Keratinocyte (primary cell): ENCODE results near the gene CCDC66.

ENCODE experiments used
- CTCF ChIP-seq, 3 experiments: IDR thresholded peaks in 1 of 3; conservative IDR thresholded peaks in 1 of 3; optimal IDR thresholded peaks in 1 of 3; 2 replicates in 2 of 3; 3 replicates in 1 of 3; pipeline versions ENCODE3 to v1.5.1; 2011; ENCODE audit warnings: low read length in 3 of 3, mild to moderate bottlenecking in 3 of 3, moderate library complexity in 2 of 3, control low read depth in 1 of 3, inconsistent platforms in 1 of 3; ENCODE audit not compliant: insufficient read depth in 2 of 3; ENCODE audit errors: extremely low read depth in 1 of 3
- EZH2 ChIP-seq: IDR thresholded peaks from one replicate; pipeline ENCODE4 v1.6.1; 2012; ENCODE audit warnings: inconsistent platforms, mild to moderate bottlenecking, low read length, moderate library complexity

GRCh38 chr3:56633181-56633580 lies 76.2 kb downstream of the CCDC66 start:
- no peak for TF ChIP-seq CTCF (optimal IDR thresholded peaks at IDR 0.05 in 1 of 3, IDR thresholded peaks at IDR 0.05 in 1 of 3, conservative IDR thresholded peaks at IDR 0.05 in 1 of 3; ENCODE audit: extremely low read depth in 1 of 3, insufficient read depth in 2 of 3, low read length in 3 of 3)
- no peak for TF ChIP-seq EZH2
